Fibroblast of the aortic adventitia (primary cell): ENCODE data around the gene PTGER2. TPM values are rescaled to one million over a fixed set of nuclear protein-coding genes. Genes with fewer than 3 reads are reported as not detected.
A peak's percentile ranks its signal among the peaks of the same experiment; 100 is the strongest.

ENCODE experiments used
- DNase-seq: peaks from one replicate; pipeline ENCODE4 v3.0.0-alpha.2; 2010; ENCODE audit warnings: low read depth
- H3K4me3 ChIP-seq: 2 replicates; pipeline ENCODE4 v1.5.1; 2011; ENCODE audit warnings: low read depth, mild to moderate bottlenecking, control low read depth, low read length, moderate library complexity
- CTCF ChIP-seq: IDR thresholded peaks from 2 replicates; pipeline ENCODE4 v1.5.1; 2011; ENCODE audit warnings: mild to moderate bottlenecking, low read length, control low read depth, inconsistent platforms; ENCODE audit not compliant: insufficient read depth
- total RNA-seq: library from RNA; depleted of rRNA; stranded (reverse); fragments of >200 nt; gene quantifications from 2 replicates; pipeline ENCODE4 v1.2.3, GENCODE V29; 2012; ENCODE audit warnings: low replicate concordance

Gene PTGER2
- total RNA-seq, 1 donor: 50.1 TPM

- H3K4me3 ChIP-seq: no peak overlapping the region
- TF ChIP-seq CTCF: no peak
- no peak for DNase-seq
Measured at GRCh38 chr14:52348279-52348678, 34.2 kb downstream of the PTGER2 start.

- peak; percentile 59 for DNase-seq
- TF ChIP-seq CTCF: no peak
- no peak overlapping the region for H3K4me3 ChIP-seq
Measured at GRCh38 chr14:52348776-52349175, 34.7 kb downstream of the PTGER2 start.

- DNase-seq: no peak
- no peak overlapping the region for H3K4me3 ChIP-seq
- no peak for TF ChIP-seq CTCF
Measured at GRCh38 chr14:52349731-52350130, 35.6 kb downstream of the PTGER2 start.

GRCh38 chr14:52350445-52350844 is 36.3 kb downstream of the PTGER2 start:
- no peak for TF ChIP-seq CTCF
- DNase-seq: no peak
- no peak overlapping the region for H3K4me3 ChIP-seq

GRCh38 chr14:52351233-52352060 is 37.3 kb downstream of the PTGER2 start:
- H3K4me3 ChIP-seq: no peak overlapping the region
- TF ChIP-seq CTCF: no peak
- peak; percentile 89 for DNase-seq

GRCh38 chr14:52352061-52352491 is 38.0 kb downstream of the PTGER2 start:
- no peak for TF ChIP-seq CTCF
- no peak for DNase-seq
- no peak overlapping the region for H3K4me3 ChIP-seq
